Stomach (tissue), 4 donors: ENCODE results near the gene NUTF2.

Experiments used
- EP300 ChIP-seq: sonication (generic); formaldehyde crosslinking; IDR thresholded peaks from one replicate; pipeline ENCODE4 v1.6.1; 2017; ENCODE audit warnings: antibody characterized with exemption
- POLR2A ChIP-seq, 4 donors: fragments of 450-650 bp; IDR thresholded peaks; one replicate each; pipeline ENCODE4 v1.6.1; 2016; ENCODE audit warnings: antibody characterized with exemption in 4 of 4, control low read depth in 2 of 4, mild to moderate bottlenecking in 1 of 4, moderate library complexity in 1 of 4
- TF ChIP-seq, protein P1 (sequence below), 7 experiments: fragments of 450-650 bp in 4 of 7; fragments of 200-600 bp in 3 of 7; sonication (generic) in 3 of 7; IDR thresholded peaks; one replicate each; pipeline ENCODE4 v1.5.1; 2016 to 2019; ENCODE audit warnings: antibody characterized with exemption in 7 of 7, control low read depth in 2 of 7, mild to moderate bottlenecking in 1 of 7

DNA sequence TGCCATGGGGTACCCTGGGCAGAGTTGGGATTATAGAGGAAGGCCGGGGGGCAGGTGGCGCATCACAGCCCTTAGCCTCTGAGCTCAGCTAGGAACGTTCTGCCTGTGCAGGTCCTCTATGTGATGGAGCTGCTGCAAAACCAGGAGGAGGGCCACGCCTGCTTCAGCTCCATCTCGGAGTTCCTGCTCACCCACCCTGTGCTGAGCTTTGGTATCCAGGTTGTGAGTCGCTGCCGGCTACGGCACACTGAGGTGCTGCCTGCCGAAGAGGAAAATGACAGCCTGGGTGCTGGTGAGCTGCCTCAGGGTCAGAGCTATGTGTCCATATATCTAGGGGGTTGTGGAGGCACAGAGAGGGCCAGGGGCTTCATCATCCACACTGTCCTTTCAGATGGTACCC lies 32.1 kb downstream of the NUTF2 start:
- TF ChIP-seq, protein P1, sequence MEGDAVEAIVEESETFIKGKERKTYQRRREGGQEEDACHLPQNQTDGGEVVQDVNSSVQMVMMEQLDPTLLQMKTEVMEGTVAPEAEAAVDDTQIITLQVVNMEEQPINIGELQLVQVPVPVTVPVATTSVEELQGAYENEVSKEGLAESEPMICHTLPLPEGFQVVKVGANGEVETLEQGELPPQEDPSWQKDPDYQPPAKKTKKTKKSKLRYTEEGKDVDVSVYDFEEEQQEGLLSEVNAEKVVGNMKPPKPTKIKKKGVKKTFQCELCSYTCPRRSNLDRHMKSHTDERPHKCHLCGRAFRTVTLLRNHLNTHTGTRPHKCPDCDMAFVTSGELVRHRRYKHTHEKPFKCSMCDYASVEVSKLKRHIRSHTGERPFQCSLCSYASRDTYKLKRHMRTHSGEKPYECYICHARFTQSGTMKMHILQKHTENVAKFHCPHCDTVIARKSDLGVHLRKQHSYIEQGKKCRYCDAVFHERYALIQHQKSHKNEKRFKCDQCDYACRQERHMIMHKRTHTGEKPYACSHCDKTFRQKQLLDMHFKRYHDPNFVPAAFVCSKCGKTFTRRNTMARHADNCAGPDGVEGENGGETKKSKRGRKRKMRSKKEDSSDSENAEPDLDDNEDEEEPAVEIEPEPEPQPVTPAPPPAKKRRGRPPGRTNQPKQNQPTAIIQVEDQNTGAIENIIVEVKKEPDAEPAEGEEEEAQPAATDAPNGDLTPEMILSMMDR (IDR thresholded peaks at IDR 0.05) = no peak
- TF ChIP-seq EP300 (no peak), POLR2A (IDR thresholded peaks at IDR 0.05) (no peak)
